Fibroblast of skin of scalp (primary cell): Measurements from ENCODE around the gene UHRF1.
"Not testable (repeated sequence)": the region's sequence is repeated elsewhere in the genome, so short reads cannot be mapped to it uniquely, and the experiment has no call there.

Experiments
- DNase-seq: peaks from one replicate; pipeline ENCODE4 v3.0.0-alpha.2; 2013

UHRF1 gene

DNA sequence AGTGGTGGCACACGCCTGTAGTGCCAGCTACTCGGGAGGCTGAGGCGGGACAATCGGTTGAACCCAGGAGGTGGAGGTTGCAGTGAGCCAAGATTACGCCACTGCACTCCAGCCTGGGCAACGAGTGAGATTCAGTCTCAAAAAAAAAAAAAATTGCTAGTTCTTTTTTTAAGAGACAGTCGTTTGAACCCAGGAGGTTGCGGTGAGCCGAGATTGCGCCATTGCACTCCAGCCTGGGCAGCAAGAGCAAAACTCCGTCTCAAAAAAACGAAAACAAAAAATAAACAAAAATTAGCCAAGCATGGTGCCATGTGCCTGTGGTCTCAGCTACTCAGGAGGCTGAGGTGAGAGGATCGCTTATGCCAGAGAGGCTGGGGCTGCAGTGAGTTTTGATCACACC is 8.4 kb upstream of the UHRF1 start:
- not testable (repeated sequence) for DNase-seq

DNA sequence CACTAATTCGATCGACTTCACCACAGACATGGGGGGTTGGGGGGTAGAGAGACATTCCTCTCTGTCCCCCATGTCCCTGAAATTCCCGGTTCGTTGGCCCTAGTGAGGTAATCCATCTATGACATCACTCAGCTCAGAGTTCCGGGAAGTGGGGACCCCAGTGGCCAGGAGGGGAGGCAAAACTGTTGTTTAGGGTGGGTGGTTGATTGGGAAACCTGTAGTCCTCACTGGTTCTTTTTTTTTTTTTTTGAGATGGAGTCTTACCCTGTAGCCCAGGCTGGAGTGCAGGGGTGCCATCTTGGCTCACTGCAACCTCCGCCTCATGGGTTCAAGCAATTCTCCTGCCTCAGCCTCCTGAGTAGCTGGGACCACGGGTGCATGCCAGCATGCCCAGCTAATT is 6.5 kb upstream of the UHRF1 start, which contains the start of gene ARRDC5:
ARRDC5 (minus strand) TSS at position 101 of the 400 bp plus-strand sequence; CDS start at position 30, 71 bp downstream.
- DNase-seq = no peak

DNA sequence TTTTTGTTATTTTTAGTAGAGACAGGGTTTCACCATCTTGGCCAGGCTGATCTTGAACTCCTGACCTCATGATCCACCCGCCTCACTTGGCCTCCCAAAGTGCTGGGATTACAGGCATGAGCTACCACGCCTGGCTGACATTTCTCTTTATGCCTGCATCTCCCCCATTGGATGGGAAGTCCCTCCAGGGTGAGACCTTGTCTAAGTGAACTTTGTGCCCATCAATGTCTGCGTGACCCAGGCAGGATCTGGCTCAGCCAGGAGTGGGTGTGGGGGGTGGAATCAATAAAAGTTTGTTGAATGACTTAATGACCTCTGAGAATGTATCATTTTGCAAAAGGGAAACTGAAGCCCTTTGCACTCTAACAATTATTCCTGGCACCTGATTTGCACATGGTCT is 4.8 kb upstream of the UHRF1 start:
- no peak for DNase-seq

DNA sequence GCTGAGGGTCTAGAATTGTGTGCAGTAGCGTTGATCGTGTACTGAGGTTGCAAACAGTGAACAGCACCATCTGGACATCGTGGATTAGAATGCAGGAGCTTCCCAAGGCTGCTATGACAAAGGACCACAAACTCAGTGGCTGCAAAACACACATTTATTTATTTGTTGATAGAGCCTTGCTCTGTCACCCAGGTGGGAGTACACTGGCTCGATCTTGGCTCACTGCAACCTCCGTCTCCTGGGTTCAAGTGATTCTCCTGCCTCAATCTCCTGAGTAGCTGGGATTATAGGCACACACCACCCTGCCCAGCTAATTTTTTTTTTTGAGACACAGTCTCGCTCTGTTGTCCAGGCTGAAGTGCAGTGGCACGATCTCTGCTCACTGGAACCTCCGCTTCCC is 2.3 kb upstream of the UHRF1 start:
- DNase-seq = no peak

DNA sequence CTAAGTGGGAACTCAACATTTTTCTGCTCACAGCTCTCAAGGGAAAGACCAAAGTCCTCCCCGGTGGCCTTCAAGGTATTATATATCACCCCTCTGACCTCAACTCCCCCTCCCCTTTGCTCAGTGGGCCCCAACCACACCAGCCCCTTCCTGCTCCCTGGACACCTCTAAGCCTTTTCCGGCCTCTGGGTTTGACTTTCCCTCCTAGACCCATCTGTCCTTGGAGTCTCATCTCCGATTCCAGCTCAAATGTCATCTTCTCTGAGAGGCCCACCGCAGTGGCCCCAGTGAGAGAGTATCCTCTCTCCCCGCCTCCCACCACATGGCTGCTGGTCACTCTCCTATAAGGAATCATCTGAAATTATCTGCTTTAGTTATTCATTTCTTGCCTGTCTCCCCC is 941 bp upstream of the UHRF1 start:
- no peak for DNase-seq

DNA sequence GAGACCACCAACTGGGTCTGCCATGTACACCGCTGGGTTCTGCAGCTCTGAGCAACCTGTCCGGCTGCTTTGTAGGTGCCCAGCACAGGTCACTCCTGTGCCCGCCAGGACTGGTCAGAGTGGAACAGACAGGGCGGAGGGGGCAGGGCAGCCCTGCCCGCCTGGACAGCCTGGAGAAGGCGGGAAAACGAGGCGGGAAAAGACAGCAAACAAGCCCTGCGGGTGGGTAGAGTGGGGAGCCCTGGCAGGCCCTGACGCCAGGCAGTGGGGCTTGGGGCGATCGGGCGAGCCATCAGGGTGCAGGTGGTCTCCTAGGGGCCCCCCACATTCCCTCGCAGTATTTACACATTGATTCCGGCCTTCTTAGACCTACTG is 533 bp upstream of the UHRF1 start:
- DNase-seq = no peak

DNA sequence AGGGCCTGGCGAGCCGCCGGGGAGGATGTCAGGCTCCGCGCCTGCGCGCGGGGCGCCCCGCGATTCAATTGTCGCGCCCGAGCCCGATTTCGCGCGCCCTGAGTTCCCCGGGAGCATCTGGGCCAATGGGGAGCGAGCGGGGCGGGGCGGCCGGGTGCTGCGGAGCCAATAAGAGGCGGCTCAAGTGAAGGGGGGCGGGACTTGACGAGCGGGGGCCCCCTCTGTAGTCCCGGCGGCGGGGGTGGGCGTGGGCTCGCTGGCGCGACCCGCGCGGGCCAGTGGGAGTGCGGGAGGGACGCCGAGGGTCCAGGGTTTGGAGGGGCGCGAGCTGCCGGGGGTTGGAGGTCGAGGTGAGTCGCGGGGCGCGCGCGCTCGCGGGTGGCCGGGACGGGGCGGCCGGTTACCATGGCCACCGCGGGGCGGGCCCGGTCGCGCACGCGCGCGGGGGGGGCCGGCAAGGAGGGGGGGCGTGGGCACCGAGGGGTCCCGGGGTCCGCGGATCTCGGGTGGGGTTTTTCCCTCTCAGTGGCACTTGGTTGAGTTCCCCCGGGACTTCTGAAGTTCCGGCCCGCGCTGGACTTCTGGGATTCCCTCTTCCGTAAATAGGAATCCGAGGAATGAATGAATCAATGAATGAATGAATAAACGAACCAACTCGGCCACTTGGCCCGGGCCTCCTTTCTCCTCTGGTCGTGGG is 744 bp downstream of the UHRF1 start:
- DNase-seq = peak; percentile 94

DNA sequence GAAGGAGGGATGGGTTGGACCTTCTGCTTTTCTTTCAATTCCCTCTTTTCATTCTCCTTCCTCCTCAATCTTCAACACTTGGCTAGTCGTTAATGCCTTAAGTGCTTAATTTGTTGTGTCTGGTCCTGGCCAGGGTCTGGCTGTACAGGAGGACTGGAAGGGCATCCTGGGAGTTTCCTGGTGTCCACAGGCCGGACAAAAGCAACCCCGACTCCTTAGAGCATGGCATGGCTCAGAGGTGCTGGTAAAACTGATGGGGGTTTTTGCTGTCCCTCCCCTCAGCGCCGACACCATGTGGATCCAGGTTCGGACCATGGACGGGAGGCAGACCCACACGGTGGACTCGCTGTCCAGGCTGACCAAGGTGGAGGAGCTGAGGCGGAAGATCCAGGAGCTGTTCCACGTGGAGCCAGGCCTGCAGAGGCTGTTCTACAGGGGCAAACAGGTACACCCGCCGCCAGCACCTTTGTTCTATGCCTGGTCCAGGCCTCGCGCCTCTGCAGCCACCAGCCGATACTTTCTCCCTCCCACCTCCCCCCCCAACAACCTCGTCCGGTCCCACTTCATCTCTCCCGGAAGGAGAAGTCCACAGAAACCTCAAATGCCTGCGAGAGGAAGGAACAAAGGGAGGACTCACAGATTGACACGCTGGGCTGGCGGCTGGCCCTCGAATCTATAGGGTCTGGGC is 1.4 kb downstream of the UHRF1 start:
- peak; percentile 85 for DNase-seq

DNA sequence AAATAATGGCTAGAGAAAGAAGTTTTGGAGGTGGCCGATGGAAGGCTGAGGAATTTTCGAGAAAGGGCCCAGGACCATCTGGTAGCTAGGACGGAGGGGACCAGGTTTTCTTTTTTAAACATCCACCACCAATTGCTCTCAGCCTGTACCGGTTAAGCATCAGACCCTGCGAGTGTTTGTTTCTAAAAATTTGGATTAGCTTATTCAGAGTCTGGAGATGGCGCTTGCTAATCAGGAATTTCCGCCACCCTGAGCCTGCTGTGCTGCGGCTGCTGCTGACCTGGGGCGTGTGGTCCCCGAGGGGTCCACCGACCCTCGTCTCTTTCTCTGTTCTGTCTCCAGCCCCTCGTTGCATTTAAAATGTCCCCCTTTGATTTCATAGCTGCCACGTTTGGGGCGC is 2.0 kb downstream of the UHRF1 start:
- DNase-seq = no peak

DNA sequence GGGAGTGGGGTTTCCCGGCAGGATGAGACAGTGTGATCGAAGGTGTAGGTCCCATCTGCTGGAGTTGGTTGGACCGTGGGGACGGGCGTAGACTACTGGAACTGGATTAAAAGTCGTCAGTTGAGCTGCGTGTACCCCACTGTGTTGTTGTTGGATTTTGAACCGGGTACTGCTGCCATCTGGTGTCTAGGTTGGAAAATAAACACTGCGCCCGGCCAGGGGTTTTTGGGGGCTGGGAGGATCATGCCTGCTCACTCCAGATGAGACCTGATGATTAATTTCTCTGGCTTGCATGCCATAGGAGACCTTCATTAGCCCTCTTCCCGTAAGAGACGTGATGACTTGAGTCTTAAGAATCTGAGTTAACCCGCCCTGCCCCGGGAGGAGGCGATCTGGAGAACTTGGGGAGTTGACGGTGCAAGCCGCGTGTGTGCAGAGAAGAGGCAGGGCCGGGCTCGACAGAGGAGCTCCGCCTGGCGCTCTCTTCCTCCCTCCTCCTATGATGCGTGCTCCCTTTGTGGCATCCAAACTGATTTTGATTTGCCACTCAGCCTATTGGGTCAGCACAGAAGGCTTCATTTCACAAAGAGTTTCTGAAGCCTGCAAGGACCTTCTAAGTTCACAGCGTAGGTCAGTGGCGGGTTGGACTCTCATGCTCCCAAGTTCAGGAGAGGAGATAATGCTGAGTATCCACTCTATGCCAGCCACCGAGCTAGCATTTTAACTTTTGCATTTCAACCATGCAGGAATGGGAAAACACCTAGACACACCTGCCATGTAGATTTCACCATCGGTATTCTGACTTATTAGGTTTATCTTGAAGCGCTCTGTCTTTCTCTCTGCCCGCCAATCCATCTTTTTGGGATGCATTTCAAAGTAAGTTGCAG is 2.7 kb downstream of the UHRF1 start:
- peak; percentile 100 for DNase-seq

DNA sequence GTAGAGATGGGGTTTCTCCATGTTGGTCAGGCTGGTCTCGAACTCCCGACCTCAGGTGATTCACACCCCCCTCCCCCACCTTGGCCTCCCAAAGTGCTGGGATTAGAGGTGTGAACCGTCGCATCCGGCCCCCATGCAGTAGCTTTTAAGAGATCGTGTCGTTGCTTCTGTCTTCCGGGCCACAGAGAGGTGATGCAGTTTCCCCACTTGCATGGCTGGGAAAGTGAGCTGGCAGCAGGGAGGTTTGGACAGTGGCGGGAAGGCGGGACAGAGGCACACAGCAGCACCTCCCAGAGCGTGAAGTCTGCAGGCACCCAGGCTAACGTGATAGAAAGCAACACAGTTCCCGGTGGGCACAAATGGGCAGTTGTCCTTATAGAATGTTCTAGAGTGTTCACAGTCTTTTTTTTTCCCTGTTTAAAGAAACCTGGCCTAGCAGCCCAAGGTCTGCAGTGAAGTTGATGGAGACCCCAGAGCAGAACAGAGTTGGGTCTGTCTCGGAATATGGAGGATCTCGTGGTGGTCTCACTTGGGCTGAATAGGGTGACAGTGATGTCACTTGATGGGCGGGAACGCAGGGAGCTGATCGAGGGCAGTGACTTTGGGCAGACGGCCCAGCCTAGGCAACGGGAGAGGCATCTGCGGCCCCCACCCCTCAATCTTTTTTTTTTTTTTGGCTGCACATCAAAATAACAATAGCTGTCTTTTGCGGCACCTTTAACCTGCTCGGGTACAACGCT is 4.9 kb downstream of the UHRF1 start:
- DNase-seq = peak; percentile 23

DNA sequence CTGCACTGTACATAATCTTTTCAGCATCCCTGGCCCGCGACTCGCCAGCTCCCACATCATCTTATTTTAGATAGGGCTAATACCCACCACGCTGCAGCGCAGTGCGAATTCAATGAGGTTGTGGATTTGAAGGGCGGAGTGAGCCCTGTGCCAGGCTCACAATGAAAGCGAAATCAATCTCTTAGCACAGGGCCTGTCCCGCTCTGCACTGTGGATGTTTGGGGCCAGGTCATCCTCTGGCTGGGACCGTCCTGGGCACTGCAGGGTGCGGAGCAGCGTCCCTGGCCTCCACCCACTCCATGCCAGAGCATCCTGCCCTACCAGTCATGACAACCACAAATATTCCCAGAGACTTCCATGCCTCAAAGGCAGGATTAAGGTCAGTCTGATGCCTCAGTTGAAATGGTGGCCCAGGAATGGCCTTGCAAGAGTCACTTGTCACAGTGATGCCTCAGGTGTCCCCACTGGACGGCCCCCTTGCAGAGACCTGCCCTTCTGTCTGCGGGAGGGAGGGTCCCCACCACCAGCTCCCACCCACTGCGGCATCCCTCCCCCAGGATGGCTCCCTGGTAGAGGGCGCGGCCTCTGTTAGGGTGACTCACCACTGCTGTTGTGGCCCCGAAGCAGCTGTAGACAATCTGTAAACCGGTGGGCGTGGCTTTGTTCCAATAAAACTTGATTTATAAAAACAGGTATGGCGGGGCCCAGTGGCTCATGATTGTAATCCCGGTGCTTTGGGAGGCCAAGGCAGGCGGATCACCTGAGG is 5.6 kb downstream of the UHRF1 start:
- DNase-seq = peak; percentile 78

DNA sequence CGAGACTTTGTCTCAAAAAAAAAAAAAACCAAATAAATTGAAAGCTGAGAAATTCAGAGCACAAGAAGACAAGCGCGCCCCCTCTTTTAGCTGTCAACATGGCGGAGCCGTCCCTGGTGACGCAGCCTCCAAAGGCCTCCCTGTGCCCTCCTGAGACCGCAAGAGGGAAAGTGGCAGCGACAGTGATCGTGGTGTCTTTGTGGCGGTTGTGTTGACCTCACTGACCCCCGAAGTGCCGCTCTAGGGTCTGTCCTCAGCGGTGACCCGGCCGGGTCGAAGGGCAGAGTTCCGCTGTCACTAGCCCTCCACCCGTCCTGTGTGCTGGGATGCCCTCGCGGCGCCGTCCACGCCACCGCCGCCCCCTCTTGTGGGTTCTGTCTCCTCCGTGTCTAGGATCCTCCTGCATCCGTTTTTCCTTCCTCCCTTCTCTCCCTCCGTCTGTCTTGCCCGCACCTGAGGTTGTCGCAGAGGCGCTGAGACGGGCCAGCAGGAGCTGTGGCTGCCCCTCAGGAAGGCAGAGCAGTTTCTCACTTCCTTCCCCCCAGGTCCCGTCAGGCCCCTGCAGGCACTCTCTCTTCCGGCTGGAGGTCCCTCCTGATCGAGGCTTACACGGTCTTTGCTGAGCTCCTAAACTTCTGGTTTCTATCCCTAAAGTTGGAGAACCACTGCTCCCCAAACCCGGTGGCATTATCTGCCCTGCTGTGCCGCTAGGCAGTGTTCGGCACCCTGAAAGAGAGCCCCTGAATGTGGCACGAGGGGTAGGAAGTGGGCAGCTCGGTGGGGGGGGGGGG is 7.2 kb downstream of the UHRF1 start:
- DNase-seq = no peak

DNA sequence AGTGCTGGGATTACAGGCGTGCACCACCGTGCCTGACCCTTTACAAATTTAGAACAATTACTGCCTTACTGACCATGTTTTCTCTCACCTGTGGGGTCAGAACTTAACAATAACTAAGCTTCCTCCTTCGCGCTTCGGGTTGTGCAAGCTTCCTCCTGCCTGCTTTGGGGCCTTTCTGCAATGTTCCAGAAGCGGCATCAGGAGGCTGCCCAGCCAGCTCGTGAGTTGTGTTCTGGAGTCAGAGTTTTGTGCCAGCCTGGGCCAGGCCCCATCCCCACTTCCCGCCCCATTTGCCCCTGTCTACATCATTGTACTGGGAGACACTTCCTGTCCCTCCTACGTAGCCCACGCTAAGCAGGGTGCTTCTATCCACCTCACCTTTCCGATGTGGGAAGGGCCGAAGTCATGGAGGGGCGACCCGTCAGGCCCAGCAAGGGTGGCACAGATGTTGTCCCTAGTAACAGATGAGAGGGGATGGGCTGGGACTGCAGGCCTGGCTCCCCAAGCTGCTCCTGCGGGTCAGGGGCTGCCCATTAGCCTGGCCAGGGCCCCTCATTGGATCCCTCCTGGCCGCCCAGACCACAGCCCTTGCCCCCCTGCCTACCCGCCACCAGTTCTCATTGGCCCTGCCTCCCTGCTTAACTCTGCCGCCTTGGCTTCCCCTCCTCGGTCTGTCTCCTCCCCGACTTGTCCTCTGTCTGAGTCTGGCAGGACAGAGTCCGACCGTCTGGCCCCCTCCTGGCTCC is 13.4 kb downstream of the UHRF1 start:
- DNase-seq = no peak

DNA sequence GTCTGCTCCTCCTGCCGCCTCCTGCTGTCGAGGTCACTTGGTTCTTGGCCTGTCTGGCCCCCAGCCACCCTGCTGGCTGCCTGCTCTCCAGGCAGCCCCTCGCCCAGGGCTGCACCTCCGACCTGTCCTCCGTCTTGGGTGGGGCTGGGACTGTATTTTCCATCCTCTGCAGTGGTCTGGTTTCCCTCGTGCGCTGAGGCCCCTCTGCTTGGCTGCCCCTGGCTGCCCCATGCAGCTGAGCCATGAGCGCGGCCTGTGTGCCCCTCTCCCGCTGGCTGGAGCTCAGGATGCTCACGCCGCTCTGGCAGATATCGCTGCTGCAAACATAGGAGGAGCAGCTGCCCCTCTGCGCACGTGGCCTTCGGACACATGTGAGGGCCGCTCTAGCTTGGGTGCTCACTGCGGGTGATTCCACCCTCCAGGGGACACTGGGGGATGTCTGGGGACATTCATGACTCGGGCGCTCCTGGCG is 14.0 kb downstream of the UHRF1 start:
- DNase-seq = no peak

DNA sequence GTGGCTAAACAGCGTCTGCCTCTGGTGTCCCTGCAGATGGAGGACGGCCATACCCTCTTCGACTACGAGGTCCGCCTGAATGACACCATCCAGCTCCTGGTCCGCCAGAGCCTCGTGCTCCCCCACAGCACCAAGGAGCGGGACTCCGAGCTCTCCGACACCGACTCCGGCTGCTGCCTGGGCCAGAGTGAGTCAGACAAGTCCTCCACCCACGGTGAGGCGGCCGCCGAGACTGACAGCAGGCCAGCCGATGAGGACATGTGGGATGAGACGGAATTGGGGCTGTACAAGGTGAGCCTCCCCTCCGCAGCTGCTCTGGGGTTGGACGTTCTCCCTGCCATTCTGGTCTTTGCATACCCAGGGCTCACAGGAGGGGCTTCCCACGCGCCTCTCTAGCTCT is 19.9 kb downstream of the UHRF1 start:
- no peak for DNase-seq

DNA sequence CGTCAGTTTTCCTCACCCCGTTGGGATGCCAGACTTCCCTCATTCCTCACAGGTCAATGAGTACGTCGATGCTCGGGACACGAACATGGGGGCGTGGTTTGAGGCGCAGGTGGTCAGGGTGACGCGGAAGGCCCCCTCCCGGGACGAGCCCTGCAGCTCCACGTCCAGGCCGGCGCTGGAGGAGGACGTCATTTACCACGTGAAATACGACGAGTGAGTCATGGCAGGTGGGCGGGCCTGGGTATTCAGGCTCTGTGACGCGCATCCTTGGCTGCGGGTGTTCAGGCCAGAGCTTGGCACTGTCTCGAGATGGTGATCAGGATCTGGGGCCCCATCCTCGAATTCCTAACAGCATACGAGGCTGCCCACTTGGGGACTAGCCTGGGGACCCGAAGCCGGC is 21.4 kb downstream of the UHRF1 start:
- DNase-seq = no peak

DNA sequence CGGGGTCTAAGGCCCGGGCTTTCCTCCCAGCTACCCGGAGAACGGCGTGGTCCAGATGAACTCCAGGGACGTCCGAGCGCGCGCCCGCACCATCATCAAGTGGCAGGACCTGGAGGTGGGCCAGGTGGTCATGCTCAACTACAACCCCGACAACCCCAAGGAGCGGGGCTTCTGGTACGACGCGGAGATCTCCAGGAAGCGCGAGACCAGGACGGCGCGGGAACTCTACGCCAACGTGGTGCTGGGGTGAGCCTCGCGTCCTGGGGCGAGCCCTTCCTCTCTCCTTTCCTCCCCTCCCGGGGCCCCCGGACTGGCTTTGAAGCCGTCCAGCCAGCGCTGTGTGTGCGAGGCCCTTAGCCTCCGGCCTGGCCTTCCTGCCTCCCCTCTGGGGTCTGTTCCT is 23.4 kb downstream of the UHRF1 start:
- DNase-seq = no peak

DNA sequence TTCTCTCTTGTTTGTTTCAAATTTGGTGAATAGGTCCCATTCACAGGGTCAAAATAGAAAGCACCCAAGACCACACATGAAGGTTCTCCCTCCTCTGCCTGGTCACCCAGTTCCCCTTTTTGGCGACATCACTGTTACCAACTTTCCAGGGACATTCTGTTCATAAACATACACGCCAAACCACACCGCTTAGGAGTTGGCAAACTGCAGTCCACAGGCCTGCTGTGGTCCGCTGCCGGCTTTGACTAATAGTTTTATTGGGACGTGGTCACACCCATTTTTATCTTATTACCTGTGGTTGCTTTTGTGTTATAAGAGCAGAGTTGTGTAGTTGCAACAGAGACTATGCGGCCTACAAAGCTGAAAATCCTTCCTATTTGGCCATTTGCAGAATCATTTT is 24.2 kb downstream of the UHRF1 start:
- DNase-seq = no peak

DNA sequence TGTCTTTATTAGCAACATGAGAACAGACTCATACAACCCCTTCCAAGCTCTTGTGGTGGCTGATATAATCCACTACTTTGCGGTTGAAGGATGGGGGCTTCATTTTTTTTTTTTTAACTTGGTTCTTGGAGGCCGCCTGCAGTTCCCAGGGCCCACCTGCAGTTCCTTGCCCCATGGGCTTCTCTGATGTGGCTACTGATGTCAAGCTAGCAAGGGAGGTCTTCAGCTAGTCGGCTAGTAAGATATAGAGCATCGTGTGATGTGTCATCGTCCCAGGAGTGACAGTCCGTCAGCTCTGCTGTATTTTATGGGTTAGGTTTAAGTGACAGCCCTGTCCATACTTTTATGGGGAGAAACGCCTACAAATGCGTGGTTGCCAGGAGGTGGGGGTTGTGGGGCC is 26.1 kb downstream of the UHRF1 start:
- no peak for DNase-seq
